GM21717 (cell line): ENCODE measurements around the gene PRPF19.

Experiments
- ATAC-seq: cut with Tn5 transposase; IDR thresholded peaks from one replicate; pipeline ENCODE4 v1.9.1; 2021; ENCODE audit warnings: mild to moderate bottlenecking, moderate library complexity; ENCODE audit not compliant: unreplicated experiment

The PRPF19 gene

DNA sequence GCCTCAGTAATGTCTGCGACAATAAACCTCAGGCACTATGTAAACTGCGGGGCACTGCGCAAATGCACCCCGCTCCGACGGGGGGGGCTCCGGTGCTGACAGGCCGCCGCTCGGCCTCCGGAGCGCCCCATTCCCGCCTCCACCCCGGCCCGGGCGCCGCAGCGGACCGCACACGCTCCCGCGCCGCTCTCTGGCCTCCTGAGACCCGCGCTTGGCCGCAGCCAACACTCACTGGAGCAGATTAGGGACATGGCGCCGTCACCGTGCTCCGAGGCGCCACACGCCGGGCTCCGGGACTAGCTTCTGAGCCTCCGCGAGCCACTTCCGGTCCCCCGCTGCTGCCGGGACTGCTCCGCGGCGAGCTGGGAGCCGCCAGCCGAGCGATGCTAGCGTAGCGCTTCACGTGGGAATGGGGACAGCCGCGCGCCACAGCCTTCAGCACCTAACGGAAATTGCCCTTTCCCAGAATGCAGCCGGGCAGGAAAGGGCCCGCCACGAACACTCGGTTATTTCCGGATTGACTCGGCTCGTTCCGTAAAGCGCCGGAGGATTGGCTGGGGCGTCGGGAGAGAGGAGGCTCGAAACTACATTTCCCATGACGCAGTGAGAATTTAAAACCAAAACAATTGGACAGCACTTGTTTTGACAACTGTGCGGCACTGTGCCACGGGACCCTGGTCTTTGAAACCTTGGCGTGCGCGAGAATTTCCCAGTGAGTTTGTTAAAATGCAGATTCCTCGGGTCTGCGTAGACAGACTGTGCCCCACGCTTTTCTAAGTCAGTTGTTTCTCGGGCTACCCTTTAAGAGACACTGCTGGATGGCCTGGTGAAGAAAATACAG is at the start of gene PRPF19:
Gene PRPF19, minus strand, starts transcription at position 454 of the 841 bp plus-strand sequence. Its CDS starts 203 bp downstream, at position 251.
- peak; percentile 68 for ATAC-seq

DNA sequence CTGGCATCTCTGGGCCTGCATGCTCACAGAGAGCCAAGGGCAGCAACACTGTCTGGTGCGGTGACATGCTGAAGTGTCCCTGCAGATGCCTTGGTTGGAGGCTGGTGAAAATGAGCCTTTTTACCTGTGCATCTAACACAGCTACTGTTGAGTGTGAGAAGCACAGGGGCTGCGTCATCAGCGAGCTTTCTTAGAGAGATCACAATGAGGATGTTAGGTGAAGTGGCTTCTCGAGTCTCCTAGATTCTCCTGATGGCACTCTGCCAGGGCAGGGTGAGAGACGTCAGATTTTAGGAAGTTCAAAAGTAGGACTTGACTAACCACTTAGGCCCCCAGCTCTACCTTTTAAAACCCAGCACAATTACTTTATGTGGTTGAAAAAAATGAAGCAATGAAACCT is 49.2 kb upstream of the PRPF19 start:
- no peak for ATAC-seq

DNA sequence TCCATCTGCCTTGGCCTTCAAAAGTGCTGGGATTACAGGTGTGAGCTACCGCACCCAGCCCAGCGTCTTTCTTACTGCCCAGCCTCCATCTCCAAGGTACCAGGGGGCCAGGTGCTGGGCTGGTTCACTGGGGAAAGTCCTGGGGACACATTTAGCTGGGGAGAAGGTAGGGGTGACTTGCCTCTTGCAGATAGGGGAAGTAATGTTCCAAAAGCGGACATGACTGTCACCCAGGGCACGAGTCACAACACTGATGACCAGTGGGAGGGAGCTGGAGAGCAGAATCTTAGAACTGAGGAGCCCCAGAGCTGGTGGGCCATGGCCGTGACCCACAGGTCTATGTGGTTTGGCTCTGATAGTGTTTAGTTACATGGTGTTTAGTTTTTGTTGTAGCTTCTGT is 48.0 kb upstream of the PRPF19 start:
- ATAC-seq = no peak

DNA sequence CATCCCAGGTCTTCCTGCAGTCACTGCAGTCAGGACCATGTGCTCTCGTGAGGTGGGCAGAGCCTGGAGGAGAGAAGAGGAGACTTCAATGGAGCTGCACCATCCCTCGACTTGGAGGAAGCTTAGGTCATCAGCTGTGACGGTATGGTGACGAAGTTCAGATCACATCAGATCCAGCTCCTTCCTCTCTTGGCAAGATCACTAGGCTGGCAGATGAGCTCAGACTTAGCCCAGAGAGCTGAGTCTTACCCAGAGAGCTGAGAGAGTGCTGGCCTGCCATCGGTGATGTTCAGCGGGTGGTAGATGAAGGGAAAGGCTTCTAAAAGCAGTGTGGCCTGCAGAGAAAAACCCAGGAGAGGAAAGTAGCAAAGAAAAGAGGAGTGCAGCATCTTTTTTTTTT is 47.4 kb upstream of the PRPF19 start:
- ATAC-seq = no peak

DNA sequence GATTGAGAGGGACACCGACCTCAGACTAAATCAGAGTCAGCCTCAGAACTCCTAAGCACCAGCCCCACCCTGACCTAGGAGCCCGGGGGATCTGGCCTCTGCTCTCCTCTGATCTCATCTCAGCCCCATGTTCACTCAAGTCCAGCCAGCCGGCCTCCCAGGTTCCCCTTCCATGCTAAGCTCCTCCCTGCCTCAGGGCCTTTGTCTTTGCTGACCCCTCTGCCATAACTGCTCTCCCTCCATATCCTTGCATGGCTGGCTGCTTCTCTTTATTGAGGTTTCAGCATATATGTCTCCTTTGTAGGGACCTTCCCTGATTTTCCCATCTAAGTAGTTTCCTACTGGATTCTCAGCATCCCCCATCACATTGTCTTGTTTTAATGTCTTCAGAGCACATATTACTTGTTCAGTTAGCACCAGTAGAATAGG is 46.4 kb upstream of the PRPF19 start:
- ATAC-seq = no peak

DNA sequence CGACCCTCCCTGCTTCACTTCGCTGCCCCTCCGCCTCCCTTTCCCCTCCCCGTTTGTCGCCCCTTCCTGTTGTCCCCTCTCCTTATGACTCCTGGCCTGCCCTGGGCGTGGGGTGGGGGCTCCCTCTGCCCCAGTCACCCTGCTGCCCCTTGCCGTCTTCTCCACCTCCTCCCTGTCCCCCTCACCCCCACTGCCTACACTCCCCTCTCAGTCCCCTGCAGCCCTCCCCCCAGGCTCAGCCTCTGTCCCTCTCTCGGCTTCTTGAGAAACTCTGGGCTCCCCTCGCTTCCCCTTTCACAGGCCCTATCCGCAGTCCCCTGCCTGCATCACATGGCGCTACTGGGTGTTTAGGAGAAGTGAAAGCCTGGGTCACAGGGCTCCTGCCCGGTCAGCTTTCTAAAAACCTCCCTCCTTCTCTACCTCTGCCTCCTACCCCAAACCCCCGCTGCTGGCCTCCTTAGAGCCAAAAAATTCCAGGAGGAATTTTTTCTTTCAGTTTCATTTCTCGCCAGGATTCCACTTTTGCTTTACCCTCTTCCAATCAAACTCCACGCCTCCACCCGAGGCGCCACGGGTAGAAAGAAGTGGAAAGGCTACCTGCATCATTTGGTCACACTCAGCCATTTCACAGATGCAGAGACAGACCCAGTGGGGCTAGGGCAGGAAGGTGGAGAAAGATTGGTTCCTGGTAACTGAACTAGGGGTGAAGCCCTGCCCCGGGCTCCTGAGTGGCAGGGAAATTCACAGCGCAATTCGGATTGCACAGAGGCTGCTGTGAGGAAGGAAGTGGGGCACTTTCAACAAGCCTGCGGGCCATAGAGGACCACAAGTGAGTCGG is 45.7 kb upstream of the PRPF19 start, which contains the start of gene SLC15A3:
Gene SLC15A3, minus strand, starts transcription at position 273 of the 838 bp plus-strand sequence. CDS start 625 bp downstream, outside the sequence.
- peak; percentile 63 for ATAC-seq

DNA sequence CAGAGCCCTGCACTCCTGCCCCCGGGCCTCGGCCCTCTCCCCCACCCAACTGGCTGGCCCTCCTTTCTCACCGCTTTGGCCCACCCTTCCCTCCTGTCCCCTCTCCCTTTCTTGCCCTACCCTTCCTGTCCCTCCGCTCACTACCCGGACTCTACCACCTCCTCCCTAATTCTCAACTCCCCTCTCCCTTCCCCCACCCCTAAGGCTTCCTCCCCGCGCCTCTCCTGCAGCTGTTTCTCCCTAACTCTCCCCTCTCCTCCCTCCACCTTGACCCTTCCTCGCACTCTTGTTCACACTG is 45.2 kb upstream of the PRPF19 start:
- ATAC-seq = no peak

DNA sequence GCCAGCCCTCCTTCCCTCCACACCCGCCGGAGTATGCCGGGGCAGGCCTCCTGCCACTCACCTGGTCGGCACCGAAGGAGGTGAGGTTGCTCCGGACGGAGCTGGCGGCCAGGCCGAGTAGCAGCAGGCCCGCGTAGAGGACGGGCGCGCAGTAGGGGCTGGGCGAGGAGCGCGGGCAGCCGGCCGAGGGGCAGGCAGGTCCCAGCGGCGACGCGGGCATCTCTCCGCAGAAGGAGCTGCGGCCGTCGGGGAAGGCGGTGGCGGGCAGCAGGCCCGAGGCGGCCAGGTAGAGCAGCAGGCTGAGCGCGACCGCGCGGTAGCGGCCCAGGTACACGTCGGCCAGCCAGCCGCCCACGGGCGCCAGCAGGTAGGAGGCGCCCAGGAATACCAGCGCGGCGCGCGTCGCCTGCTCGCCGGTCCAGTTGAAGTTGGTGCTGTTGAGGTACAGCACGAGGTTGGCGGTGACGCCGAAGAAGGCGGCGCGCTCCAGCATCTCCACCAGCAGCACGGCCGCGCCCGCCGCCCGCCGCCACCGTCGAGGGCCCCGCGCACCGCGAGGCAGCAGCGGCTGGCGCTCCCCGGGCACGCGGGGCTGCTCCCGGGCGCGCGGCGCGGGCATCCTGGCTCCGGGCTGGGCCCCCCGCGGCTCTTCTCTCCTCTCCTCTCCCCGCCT is 44.7 kb upstream of the PRPF19 start:
- ATAC-seq = peak; percentile 29

DNA sequence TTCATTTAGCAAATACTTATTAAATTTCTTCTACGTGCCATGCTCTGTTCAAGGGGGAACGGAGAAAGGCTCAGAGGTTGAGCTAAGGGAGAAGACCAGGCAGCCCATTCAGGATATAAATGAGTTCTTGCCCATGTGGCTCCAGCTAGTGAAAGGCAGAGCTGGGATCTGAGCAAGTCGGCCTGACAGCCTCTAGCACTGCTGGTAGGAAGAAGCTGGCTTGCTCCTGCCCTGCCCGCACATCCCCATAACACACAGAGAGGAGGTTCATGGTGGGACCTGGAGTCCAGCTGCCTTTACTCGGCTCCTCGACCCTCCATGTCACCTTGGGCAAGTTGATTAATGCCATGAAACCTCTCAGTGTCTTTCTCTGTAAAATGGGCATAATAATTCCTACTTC is 43.6 kb upstream of the PRPF19 start:
- ATAC-seq = no peak

DNA sequence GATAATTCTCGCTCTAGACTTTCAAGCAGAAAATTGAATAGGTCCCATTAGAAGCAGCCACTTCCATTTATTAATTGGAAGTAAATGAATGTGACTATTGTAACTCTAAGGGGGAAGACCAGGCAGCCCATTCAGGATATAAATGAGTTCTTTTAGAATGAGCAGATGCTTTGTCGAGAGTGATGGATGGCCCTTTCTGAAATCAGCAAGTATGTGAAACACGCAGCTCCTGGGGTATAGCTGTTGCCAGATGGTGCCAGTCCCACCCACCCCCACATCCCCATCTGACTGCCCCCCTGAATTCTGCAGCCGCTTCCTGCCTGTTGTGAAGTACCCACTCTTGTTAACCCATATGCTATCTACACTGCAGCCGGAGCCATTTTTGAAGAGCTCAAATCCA is 41.9 kb upstream of the PRPF19 start:
- ATAC-seq = no peak

DNA sequence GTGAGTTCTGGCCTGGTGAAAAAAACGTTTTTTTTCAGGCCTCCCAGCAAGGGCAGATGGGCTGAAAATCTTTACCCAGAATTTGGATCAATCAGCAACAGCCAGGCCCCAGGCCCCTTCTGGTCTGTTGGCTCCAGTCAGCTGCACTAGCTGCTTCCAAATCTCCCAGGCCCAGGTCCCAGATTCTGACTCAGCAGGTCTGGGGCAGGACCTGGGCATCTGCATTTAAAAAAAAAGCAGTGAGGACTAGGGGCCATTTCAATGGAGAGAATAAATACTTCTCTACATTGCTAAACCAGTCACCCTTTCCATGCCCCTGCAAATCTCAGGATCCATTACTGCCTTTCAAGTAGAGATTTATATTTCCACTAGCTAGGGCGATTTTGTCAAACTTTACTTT is 41.3 kb upstream of the PRPF19 start:
- ATAC-seq = no peak

DNA sequence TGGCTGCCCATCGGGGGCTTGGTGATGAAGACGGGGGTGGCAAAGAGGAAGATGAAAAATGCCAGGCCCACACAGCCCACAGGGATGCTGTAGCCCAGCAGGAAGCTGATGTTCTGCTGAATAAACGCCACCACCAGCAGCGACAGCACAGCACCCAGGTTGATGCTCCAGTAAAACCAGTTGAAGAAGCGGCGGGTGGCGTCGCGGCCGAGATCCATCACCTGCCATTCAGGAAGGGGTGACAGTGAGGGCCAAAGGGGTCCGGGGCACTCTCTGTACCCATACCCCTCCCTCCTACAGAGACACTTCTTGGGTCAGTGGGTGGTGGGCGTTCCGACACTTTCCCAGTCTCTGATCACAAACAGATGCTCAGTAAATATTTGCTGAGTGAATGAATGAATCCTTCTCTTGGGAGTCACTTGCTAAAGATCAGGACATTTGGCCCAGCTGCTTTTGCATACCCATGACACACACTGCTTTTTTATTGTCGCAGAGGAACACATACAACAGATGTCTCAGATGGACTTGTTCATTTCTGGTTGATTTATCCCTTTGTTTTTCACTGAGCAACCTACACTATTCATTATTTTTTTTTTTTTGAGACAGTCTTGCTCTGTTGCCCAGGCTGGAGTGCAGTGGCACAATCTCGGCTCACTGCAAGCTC is 40.3 kb upstream of the PRPF19 start:
- ATAC-seq = no peak

DNA sequence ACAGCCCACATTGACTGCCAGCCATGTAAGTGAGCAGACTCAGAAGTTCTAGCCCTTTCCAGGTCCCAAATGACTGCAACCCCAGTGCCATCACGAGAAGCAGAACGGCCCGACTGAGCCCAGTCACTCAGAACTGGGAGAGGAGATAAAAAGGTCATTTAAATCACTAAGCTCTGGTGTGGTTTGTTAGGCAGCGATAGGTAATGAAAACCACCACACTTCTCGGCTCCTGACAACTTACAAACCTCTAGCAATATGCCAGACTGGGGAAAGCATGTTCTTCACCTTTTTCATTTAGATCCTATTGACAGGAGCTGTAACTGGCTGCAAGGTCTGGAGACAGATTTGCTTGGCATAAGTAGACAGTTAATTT is 38.9 kb upstream of the PRPF19 start:
- ATAC-seq = no peak

DNA sequence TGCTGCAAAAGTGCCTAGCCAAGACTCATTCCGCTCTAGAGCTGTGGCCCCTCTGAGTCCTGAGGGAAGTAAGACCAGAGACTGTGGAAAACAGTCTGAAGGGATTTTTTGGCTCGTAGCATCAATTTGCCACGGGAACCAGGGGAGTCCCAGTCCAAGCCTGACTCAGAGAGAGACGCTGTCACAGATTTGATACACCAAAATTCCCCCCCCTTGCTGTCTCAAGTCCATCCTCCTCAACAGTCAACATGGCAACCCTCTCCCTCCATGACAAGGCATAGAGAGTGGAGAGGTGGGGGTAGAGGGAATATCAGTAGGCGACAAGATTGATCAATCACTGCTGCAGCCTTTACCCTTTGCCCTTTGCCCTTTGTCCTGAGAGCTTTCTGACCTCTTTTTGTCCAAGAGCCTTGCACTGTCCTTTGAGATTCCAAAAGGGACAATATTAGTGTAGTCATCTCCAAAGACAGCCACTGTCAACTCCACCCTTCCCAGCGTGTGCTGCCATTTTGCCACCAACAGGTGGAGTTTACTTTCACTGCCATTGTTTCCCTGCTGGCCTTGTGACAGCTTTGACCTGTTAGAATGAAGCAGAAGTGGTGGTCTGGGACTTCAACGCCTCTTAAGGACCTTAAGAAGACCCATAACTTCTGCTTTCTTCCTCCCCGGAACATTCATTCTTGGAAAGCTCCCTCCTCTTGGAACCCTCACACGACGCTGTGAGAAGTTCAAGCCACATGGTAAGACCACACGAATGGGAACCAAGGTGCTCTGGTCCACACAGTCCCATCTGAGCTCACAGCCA is 38.3 kb upstream of the PRPF19 start:
- ATAC-seq = no peak

DNA sequence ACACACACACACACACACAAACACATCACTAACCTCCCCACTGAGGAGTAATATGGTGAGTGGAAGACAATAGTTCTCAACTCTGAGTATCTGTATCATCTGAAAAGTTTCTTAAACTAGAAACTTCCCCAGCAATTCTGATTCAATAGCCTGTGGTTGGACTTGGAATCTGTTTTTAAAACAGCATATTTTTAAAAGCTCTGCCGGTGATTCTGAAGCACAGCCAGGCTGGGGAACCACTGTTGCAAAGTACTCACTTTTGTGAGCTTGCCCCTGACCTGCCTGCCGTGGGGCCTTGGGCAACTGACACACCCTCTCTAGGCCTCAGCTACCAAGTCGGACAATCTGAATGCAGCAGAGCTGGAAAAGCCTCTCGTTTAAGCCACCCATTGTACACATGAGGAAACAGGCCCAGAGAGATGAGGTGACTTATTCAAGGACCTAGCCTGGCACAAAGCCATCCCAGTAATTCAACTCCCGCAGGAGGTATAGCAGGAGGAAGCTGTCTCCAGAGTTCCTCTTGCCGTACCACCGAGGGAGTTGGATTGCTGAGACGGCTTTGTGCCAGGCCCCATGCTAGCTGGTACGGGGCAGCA is 36.7 kb upstream of the PRPF19 start:
- ATAC-seq = no peak

DNA sequence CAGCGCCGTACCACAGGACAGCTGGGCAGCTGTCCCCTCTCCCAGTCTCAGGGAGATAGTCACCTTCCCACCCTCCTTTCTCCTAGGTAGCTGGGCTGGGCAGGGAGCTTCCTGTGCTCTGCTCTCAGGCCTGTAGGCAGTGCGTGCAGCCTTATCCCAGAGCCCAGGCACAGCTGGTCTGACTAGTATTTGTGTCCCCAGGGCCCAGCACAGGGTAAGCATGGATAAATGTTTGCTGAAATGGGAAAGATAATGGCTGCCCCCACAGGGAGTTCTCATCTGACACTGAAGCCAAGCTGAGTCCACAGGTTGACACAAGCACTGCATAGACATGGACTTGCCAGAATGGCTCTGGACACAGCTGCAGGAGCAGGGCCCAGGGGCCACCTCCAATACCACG is 35.8 kb upstream of the PRPF19 start:
- no peak for ATAC-seq

DNA sequence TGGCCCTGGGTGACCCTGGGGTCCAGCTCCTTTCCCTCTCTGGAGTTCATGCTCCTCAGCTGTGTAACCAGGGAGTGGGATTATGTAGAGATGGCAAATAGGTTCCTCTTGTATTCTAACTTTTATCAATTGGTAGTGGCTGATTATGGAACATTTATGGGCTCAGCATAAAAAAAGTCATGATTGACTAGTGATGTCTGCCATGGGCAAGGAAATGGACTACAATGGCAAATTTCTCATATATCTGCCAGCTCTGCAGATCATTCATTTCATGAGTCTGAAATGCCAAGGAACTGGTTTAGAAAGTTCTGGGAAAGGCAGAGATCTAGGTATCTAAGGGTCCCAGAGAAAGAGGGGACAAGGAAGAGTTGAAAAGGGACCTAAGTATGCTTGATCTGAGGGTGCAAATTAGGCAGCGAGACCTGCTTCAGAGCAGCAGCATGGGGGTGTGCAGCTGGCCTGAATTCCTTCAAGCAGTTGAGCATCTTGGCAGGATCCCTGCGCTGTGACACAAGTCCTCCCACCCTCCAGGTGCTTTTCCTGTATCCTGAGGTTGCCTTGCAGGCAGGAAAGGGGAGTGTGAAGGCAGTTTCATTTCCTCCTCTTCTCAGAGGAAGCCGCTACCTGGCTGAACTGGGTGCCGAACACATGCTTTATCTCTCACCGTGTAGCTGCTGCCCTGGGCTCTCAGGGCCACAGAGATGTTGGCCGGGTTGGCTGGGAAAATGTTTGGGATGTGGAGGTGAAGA is 35.2 kb upstream of the PRPF19 start:
- no peak for ATAC-seq

DNA sequence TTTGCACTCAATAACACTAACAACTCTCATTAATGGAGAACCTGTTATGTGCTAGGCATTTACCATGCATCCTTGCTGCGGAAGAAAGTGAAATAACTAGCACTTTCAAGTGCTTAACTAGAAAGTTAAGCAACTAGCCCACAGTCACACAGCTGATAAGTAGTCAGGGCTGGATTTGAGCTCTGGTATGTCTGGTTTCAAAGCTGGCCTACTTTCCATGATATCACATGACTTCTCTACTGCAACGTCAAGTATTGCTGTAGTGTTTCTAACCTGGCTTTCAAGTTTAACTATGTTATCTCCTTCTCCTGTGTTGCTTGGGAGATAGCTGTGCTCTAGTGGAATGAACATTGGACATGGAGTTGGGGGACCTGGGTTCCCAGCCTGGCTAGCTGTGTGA is 33.5 kb upstream of the PRPF19 start:
- ATAC-seq = no peak

DNA sequence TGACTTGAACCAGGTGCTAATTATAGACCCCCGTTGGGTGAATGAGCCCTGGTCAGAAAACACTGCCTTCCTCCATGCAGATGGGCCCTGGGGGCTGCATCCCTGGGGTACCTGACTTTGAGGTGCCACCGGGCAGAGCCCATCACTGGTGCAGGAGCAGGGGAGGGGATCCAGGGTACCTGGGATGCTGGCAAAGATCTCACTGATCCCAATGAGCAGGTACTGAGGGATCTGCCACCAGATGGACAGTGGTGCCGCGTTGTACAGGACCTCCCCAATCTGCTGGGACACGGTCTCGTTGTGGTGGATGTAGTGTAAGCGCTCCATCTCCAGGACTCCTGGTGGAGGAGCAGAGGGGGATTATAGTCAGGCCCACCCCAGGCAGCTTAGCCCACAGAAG is 32.9 kb upstream of the PRPF19 start:
- ATAC-seq = no peak
